Measurements from ENCODE around the gene ZBTB20.

DNA sequence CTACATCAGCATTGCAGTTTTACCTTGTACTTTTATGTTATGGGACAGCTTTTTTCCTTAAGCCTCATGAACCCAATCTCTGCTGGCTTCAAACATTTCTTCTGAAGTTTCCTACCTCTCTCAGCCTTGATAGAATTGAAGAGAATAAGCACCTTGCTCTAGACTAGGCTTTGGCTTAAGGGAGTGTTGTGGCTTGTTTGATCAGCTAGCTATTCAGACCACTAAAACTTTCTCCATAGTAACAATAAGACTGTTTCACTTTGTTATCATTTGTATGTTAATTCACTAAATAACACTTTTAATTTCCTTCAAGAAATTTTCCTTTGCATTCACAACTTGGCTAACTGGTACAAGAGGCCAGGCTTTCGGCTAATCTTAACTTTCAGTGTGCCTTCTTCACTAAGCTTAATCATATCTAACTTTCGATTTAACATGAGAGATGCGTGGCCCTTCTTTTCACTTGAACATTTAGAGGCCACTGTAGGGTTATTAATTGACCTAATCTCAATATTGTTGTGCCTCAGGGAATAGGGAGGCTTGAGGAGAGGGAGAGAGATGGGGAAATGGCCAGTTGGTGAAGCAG is 861.3 kb downstream of the ZBTB20 start:
- TF ChIP-seq, protein P1, sequence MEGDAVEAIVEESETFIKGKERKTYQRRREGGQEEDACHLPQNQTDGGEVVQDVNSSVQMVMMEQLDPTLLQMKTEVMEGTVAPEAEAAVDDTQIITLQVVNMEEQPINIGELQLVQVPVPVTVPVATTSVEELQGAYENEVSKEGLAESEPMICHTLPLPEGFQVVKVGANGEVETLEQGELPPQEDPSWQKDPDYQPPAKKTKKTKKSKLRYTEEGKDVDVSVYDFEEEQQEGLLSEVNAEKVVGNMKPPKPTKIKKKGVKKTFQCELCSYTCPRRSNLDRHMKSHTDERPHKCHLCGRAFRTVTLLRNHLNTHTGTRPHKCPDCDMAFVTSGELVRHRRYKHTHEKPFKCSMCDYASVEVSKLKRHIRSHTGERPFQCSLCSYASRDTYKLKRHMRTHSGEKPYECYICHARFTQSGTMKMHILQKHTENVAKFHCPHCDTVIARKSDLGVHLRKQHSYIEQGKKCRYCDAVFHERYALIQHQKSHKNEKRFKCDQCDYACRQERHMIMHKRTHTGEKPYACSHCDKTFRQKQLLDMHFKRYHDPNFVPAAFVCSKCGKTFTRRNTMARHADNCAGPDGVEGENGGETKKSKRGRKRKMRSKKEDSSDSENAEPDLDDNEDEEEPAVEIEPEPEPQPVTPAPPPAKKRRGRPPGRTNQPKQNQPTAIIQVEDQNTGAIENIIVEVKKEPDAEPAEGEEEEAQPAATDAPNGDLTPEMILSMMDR (IDR thresholded peaks at IDR 0.05; ENCODE audit: insufficient read depth, low read depth, low read length), result no peak
- TF ChIP-seq EZH2 (IDR thresholded peaks at IDR 0.05; ENCODE audit: insufficient read depth, low read length), result no peak
